ENCODE data around the gene ZNF660. TPM values are rescaled to one million over a fixed set of nuclear protein-coding genes. Genes with fewer than 3 reads are reported as not detected.

Gene ZNF660
- total RNA-seq, 4 donors from 2014 or later: 1.4 to 3.5 (median 1.8) TPM

DNA sequence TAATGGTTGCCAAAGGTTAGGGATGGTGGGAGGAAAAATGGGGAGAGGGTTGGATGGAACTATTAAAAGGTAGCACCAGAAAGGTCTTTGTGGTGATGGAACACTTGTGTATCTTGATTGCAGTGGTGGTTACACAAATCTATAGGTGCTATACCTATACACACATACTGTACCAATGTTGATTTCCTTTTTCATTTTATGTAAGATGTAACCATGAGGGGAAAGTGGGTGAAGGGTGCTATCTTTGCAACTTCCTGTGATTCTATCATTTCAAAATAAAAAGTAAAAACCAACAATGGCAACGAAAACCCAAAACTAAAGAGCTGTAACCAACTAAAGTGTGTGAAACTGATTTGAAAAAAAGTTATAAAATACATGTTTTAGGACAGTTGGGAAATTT, 63.0 kb downstream of the ZNF660 start:
- no peak for ATAC-seq (ENCODE audit: low FRiP score)

DNA sequence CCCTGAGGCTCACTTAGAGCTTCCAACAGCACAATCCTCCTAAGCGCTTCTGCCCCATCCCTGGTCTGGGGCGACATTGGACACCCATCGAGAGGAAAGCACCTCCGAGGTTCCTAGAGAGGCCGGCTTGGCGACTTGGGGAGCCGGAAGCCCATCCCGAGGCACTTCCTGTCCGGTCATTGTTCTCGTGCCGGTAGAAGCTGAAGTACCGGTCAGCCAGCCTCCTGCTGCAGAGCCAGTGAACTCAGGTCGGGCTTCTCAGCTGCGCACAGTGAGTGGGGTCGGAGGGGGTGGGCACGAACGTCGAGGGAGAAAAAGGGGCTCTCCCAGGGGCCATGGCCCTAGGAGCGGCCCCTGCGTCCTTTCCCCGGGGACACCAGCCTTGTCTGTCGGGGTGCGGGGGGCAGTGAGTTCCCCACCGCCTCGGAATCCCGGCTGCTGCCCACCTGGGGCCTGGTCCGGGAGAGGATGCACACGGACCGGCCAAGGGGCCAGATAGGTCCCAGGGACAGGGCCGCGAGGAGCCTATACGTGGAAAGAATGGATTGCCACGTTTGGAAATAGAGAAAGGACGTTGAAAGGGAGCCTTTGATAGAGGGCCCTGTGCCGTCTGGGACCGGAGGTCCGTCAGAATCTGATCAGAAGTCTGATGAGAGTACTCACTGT, 63.9 kb downstream of the ZNF660 start, which contains the start of gene ZNF35:
Gene ZNF35, plus strand, starts transcription at position 169 of the 666 bp plus-strand sequence. CDS start 2,336 bp downstream, outside the sequence.
- TF ChIP-seq, protein P1, sequence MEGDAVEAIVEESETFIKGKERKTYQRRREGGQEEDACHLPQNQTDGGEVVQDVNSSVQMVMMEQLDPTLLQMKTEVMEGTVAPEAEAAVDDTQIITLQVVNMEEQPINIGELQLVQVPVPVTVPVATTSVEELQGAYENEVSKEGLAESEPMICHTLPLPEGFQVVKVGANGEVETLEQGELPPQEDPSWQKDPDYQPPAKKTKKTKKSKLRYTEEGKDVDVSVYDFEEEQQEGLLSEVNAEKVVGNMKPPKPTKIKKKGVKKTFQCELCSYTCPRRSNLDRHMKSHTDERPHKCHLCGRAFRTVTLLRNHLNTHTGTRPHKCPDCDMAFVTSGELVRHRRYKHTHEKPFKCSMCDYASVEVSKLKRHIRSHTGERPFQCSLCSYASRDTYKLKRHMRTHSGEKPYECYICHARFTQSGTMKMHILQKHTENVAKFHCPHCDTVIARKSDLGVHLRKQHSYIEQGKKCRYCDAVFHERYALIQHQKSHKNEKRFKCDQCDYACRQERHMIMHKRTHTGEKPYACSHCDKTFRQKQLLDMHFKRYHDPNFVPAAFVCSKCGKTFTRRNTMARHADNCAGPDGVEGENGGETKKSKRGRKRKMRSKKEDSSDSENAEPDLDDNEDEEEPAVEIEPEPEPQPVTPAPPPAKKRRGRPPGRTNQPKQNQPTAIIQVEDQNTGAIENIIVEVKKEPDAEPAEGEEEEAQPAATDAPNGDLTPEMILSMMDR (IDR thresholded peaks at IDR 0.05): no peak
- DNase-seq (ENCODE audit: low spot score): peak; percentile 37
- peak; percentile 93 for ATAC-seq (ENCODE audit: low FRiP score)

More for the DNA sequence above, 63.0 kb downstream of the ZNF660 start:
- TF ChIP-seq, protein P1 (IDR thresholded peaks at IDR 0.05): no peak
- no peak for DNase-seq (ENCODE audit: low spot score)

Other genes starting within 250 kb of the ZNF660 start
- gene TCAIM, start 246.2 kb upstream of the ZNF660 start, total RNA-seq: 10 to 100 TPM; 16.2 to 28.7 (median 22.1) TPM
- 10 to 100 TPM in 1 of 4 donors, 1 to 10 TPM in 3; 4.6 to 10.1 (median 6.6) TPM for gene ZNF445, start 107.3 kb upstream of the ZNF660 start, total RNA-seq
- gene ZKSCAN7, start 29.8 kb upstream of the ZNF660 start, total RNA-seq: 1 to 10 TPM; 1.8 to 7.6 (median 3.9) TPM
- gene ZNF197, start 40.1 kb downstream of the ZNF660 start, total RNA-seq: 10 to 100 TPM; 10.2 to 19.7 (median 10.8) TPM
- gene ZNF35, start 63.8 kb downstream of the ZNF660 start, total RNA-seq: 10 to 100 TPM in 2 of 4 donors, 1 to 10 TPM in 2; 8.3 to 28.1 (median 12.8) TPM
- 1 to 10 TPM; 3.3 to 7.3 (median 6.0) TPM for gene ZNF502, start 127.7 kb downstream of the ZNF660 start, total RNA-seq
- gene ZNF501, start 144.7 kb downstream of the ZNF660 start, total RNA-seq: 1 to 10 TPM; 1.9 to 5.4 (median 2.7) TPM
- gene KIAA1143, start 176.7 kb downstream of the ZNF660 start, total RNA-seq: 10 to 100 TPM; 16.8 to 26.0 (median 20.7) TPM
- 1 to 10 TPM in 2 of 4 donors, under 1 TPM in 2; 0.44 to 1.7 (median 1.1) TPM for gene KIF15, start 176.8 kb downstream of the ZNF660 start, total RNA-seq